Activated T-helper 2 cell treated with anti-CD3 and anti-CD28 coated beads, Interferon-gamma antibody, Interleukin-2, Interleukin-4, amounts not matched to agents 10 μg/mL and 5 μg/mL and 100 μg/mL, durations not matched to agents 14 hours and 24 hours and 36 hours (primary cell): ENCODE measurements around the gene ZNF440. TPM values are rescaled to one million over a fixed set of nuclear protein-coding genes. Genes with fewer than 3 reads are reported as not detected.
"Not testable (repeated sequence)": the region's sequence is repeated elsewhere in the genome, so short reads cannot be mapped to it uniquely, and the experiment has no call there.

Source experiments
- DNase-seq: peaks from one replicate; pipeline ENCODE4 v3.0.0; 2021; ENCODE audit warnings: low spot score
- H3K27ac Mint-ChIP-seq: one replicate; pipeline ENCODE4 v1.8.0; 2021; ENCODE audit warnings: mixed read lengths
- H3K27me3 Mint-ChIP-seq: one replicate; pipeline ENCODE4 v1.8.0; 2021; ENCODE audit warnings: low read depth, mixed read lengths
- H3K36me3 Mint-ChIP-seq: one replicate; pipeline ENCODE4 v1.8.0; 2021; ENCODE audit warnings: low read depth, mixed read lengths
- H3K4me1 Mint-ChIP-seq: one replicate; pipeline ENCODE4 v1.8.0; 2021; ENCODE audit warnings: low read depth, mixed read lengths
- H3K4me3 Mint-ChIP-seq: one replicate; pipeline ENCODE4 v1.8.0; 2021; ENCODE audit warnings: low read depth, mild to moderate bottlenecking, moderate library complexity, mixed read lengths
- H3K9me3 Mint-ChIP-seq: one replicate; pipeline ENCODE4 v1.8.0; 2021; ENCODE audit warnings: mixed read lengths
- intact Hi-C: fragments of 100-400 bp; cut with micrococcal nuclease; formaldehyde crosslinking; loops from one replicate; pipeline ENCODE4 v1.15.1; 2023
- total RNA-seq: library from RNA; stranded (reverse); gene quantifications from 2 replicates; pipeline ENCODE4 v1.2.3, GENCODE V29; 2022

Gene ZNF440
- total RNA-seq, 1 donor from 2014 or later = 11.0 TPM

DNA sequence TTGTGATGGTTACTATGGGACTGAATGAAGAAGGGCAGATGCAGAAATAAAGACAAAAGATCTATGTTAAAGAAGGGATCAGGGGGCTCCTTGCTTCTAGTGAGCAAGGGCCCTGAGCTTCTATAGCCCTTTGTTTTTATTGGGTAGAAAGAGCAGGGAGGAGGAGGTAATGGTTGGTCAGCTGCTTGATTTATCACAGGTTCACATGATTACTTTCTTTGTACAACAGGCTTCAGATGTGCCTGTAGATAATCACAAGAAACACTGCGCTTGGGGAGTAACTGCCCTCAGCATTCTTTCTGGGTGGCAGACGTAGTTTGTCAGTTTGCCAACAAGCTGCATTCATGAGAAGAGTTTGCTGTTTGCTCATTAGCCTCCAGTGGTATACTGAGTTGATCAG is 29.6 kb downstream of the ZNF440 start:
- no peaks in the 10 kb centered on the region for H3K27me3 Mint-ChIP-seq
- no peak overlapping the region for H3K27ac Mint-ChIP-seq
- H3K9me3 Mint-ChIP-seq = peaks cover 45% of the 10 kb centered on the region

DNA sequence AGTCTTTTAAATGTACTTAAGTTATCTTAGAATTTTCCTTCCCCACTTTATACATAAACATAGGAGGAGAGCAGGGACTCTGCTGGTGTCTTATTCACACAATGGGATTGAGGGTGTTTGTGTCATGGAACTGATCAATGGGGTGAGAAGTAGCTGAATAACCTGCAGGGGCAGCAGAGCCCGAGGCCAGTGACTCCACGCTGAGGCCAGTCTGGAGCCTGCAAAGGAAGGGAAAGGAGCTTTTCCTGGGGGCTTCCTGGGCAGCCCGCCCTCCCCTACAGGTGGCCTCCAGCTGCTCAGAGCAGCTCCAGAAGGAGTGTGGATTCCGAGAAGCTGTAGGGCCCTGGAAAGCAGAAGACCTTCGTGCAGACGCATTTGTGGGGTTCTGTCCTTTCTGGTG is 33.5 kb downstream of the ZNF440 start:
- H3K27me3 Mint-ChIP-seq, H3K4me3 Mint-ChIP-seq: not testable (repeated sequence)
- intact Hi-C loops = loop anchor here (1.0 kb wide), 1 partner anchor 49 kb away; the partner anchor contains the start of gene ZNF491

More for the DNA sequence above, 29.6 kb downstream of the ZNF440 start:
- H3K36me3 Mint-ChIP-seq = peaks cover 3% of the 10 kb centered on the region
- H3K4me3 Mint-ChIP-seq = no peak overlapping the region
- peaks cover 3% of the 10 kb centered on the region for H3K4me1 Mint-ChIP-seq
- intact Hi-C loops = no loop called here
- DNase-seq = no peak

DNA sequence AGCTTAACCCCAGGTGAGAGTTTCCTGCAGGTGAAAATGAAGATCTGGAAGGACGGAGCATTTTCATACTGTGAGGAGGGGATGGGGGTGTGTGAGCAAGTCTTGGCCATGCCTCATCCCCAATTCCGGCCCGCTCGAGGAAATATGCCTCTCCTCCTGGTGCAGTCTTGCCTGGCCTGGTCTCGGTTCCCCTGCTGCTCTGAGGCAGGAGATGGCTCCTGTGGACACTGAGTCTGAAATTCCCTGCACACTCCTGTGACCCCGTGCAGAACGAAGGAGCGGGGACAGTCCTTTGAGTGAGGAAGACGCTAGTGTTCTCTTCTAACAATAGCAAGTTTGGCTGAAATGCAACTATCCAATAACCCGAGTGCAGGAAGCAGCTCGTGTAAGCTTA is 34.1 kb downstream of the ZNF440 start:
- H3K36me3 Mint-ChIP-seq = peaks cover 36% of the 10 kb centered on the region
- intact Hi-C loops = loop anchor here (1.0 kb wide), 1 partner anchor 50 kb away; the partner anchor contains the start of gene ZNF491
- no peak for DNase-seq
- H3K4me3 Mint-ChIP-seq = peak overlapping the region; percentile 70
- H3K27ac Mint-ChIP-seq = peak overlapping the region; percentile 59
- H3K27me3 Mint-ChIP-seq = no peaks in the 10 kb centered on the region
- H3K4me1 Mint-ChIP-seq = peaks cover 7% of the 10 kb centered on the region
- H3K9me3 Mint-ChIP-seq = peaks cover 46% of the 10 kb centered on the region

More for the DNA sequence above, 33.5 kb downstream of the ZNF440 start:
- H3K4me1 Mint-ChIP-seq, DNase-seq, H3K27ac Mint-ChIP-seq: not testable (repeated sequence)
- Mint-ChIP-seq H3K36me3 (peaks cover 33% of the 10 kb centered on the region), H3K9me3 (peaks cover 47% of the 10 kb centered on the region)

DNA sequence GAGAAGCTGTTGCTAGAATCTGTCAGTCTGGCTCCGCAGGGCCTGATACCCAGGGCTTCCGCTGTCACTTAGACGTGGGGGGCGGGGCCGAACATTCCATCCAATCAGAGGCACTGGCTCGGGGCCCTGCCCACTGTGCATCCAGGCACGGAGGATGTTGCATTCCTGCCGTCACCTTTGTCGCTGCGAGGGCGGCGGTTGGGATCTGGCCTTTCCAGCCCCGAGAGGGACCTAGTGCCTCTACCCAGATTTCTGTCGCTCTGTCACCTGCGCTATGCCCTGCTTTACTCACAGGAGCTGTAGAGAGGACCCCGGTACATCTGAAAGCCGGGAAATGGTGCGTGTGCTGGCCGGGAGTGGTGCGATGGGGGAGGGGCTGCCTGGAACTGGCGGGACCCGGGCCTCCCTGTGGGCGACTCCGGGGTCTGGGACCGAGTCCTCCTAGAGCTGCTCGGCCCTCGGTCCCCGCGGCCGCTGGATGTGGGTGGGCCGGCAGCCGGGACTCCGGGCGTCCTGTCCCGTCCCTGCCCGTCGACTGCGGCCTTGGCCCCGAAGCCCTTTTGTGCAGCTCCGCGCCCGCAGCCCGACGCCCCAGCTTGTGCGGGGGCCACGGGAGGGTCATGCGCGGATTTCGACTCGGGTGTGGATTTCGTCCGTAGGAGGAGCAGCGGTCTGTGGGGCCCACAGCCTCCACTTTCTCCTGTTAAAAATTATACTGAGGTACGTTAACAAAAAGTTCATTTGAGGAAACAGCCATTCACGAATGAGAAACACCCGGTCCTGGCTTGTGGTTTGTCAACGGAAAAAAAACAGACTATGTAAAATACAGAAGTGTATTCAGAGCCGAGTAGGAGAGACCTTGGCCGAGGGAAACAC is 34.8 kb downstream of the ZNF440 start, which contains the start of gene ZNF439:
Gene ZNF439 (plus strand): TSS at position 133 of the 876 bp plus-strand sequence. CDS start 142 bp downstream, at position 275.
- H3K4me1 Mint-ChIP-seq = peaks cover 7% of the 10 kb centered on the region

DNA sequence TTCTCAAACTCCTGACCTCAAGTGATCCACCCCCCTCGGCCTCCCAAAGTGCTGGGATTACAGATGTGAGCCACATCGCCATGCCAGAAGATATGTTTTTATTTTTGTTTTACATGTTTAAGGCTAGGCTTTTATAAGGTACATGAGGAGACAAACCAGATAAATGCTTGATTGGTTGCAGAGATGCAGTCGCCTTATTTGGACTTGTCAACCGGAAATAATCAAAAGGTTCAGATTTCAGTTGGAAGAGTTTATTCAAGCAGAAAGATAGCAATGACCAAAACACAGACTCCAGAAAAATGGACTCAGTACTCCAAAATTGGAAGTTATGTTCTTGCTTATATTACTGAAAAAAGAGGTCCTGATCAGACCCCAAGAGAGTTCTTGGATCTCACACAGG is 36.2 kb downstream of the ZNF440 start:
- H3K4me3 Mint-ChIP-seq, H3K27me3 Mint-ChIP-seq, H3K4me1 Mint-ChIP-seq, intact Hi-C loops, DNase-seq, H3K27ac Mint-ChIP-seq: not testable (repeated sequence)
- Mint-ChIP-seq H3K9me3 (peaks cover 51% of the 10 kb centered on the region), H3K36me3 (peaks cover 45% of the 10 kb centered on the region)

More for the DNA sequence above, 34.8 kb downstream of the ZNF440 start, which contains the start of gene ZNF439:
- DNase-seq = peak; percentile 83
- Mint-ChIP-seq H3K4me3 (peak within 1 kb of the TSS; percentile 70), H3K36me3 (peaks cover 36% of the 10 kb centered on the region), H3K27ac (peak within 1 kb of the TSS; percentile 59), H3K9me3 (peaks cover 45% of the 10 kb centered on the region), H3K27me3 (no peaks in the 10 kb centered on the region)
- intact Hi-C loops = loop anchor here (1.0 kb wide), 1 partner anchor 51 kb away; the partner anchor contains the start of gene ZNF491

DNA sequence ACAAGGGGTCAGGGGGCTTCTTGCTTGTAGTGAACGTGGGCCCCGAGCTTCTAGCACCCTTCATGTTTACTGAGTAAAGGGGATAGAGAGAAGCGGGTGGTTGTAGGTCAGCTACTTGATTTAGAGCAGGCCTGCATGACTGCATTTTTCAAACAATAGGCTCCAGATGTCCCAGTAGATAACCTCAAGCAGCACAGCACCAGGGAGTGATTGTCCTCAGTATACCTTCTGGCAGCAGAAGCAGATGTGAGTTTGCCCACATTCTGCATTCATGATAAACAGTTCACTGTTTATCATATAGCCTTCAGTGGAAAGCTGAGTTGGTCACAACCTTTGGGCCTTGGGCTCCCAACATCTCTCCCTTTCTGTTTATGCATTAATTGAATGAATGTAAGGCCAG is 39.3 kb downstream of the ZNF440 start:
- intact Hi-C loops = no loop called here
- Mint-ChIP-seq H3K27me3 (no peaks in the 10 kb centered on the region), H3K27ac (no peak overlapping the region), H3K4me3 (no peak overlapping the region), H3K36me3 (peaks cover 62% of the 10 kb centered on the region), H3K4me1 (peaks cover 5% of the 10 kb centered on the region), H3K9me3 (peaks cover 68% of the 10 kb centered on the region)
- DNase-seq = no peak

DNA sequence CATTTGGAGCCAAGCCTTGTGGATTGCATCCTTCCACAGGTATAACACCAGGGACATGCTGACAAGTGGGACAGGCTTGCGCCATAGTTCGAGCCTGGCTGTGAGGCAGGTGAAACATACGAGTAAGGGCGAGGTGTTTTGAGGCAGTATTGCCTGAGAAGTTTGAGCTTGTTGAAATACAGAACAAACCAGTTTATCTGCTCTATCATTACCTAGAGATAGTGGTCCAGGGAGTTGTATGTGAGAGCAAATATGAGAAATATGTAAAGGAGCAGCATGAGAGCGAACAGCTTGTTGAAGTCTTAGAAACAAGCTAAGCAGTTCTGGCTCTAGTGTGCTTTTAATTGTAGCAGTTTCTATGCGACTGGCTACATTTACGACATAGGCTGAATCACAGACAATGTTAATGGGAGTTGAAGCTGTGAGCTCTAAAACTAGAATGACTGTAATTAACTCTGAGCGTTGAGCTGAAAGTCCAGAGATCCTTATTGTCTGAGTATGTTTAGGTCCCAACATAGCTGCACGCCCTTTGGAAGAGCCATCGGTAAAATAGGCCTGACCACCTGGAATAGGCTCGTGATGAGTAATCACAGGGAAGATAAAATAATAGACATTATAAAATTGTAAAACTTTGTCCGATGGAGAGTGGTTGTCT is 42.6 kb downstream of the ZNF440 start:
- Mint-ChIP-seq H3K4me1 (no peaks in the 10 kb centered on the region), H3K36me3 (peaks cover 49% of the 10 kb centered on the region), H3K9me3 (peaks cover 79% of the 10 kb centered on the region), H3K4me3 (no peak overlapping the region), H3K27me3 (no peaks in the 10 kb centered on the region), H3K27ac (no peak overlapping the region)
- no peak for DNase-seq
- intact Hi-C loops = no loop called here

DNA sequence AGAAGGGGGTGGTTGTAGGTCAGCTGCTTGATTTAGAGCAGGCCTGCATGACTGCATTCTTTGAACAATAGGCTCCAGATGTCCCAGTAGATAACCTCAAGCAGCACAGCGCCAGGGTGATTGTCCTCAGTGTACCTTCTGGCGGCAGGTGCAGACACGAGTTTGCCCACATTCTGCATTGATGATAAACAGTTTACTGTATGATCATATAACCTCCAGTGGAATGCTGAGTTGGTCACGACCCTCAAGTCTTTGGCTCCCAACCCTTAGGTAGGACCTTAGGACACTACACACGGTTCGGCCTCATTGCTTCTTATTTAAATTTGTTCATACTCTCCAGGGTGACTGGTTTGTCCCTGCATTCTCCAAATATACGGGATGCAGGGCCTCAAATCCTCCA is 46.6 kb downstream of the ZNF440 start:
- H3K27me3 Mint-ChIP-seq = no peaks in the 10 kb centered on the region
- no peak overlapping the region for H3K27ac Mint-ChIP-seq
- H3K4me1 Mint-ChIP-seq = no peaks in the 10 kb centered on the region
- no peak overlapping the region for H3K4me3 Mint-ChIP-seq
- DNase-seq = no peak
- intact Hi-C loops = no loop called here
- peaks cover 59% of the 10 kb centered on the region for H3K36me3 Mint-ChIP-seq
- peaks cover 88% of the 10 kb centered on the region for H3K9me3 Mint-ChIP-seq

DNA sequence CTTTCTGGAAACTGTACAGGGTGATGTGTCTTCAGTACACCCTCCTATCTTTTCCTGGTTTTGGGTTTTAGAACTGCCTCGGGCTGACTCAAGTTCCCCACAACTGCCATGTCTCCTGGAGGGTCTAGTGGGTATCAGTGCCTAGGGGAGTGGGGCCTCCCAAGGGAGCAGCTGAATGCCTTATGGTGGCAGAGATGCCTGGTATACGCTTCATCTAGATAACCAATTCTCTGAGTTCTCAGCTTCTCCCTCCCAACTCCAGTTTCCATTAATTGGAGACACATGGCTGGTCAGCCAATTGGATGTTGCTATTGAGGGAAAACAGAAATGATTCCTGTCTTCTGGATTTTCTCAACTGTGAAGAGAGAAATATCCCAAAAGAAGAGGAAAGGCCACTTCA is 47.2 kb downstream of the ZNF440 start:
- peaks cover 88% of the 10 kb centered on the region for H3K9me3 Mint-ChIP-seq
- no peaks in the 10 kb centered on the region for H3K27me3 Mint-ChIP-seq
- intact Hi-C loops = no loop called here
- peaks cover 59% of the 10 kb centered on the region for H3K36me3 Mint-ChIP-seq
- H3K4me3 Mint-ChIP-seq = no peak overlapping the region
- H3K4me1 Mint-ChIP-seq = no peaks in the 10 kb centered on the region
- DNase-seq = no peak
- H3K27ac Mint-ChIP-seq = no peak overlapping the region

DNA sequence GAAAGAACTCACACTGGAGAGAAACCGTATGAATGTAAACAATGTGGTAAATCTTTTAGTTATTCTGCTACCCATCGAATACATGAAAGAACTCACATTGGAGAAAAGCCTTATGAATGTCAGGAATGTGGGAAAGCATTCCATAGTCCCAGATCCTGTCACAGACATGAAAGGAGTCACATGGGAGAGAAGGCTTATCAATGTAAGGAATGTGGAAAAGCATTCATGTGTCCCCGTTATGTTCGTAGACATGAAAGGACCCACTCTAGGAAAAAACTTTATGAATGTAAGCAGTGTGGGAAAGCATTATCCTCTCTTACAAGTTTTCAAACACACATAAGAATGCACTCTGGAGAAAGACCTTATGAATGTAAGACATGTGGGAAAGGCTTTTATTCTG is 53.7 kb downstream of the ZNF440 start:
- Mint-ChIP-seq H3K36me3 (peaks cover 60% of the 10 kb centered on the region), H3K9me3 (peaks cover 80% of the 10 kb centered on the region)
- H3K4me3 Mint-ChIP-seq, DNase-seq, H3K4me1 Mint-ChIP-seq, intact Hi-C loops, H3K27me3 Mint-ChIP-seq, H3K27ac Mint-ChIP-seq: not testable (repeated sequence)

DNA sequence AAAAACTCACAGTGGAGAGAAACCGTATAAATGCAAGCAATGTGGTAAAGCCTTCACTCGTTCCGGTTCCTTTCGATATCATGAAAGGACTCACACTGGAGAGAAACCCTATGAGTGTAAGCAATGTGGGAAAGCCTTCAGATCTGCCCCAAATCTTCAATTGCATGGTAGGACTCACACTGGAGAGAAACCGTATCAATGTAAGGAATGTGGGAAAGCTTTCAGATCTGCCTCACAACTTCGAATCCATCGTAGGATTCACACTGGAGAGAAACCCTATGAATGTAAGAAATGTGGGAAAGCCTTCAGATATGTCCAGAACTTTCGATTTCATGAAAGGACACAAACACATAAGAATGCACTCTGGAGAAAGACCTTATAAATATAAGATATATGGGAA is 54.1 kb downstream of the ZNF440 start:
- no peak overlapping the region for H3K27ac Mint-ChIP-seq
- H3K4me3 Mint-ChIP-seq = no peak overlapping the region
- DNase-seq = no peak
- no peaks in the 10 kb centered on the region for H3K4me1 Mint-ChIP-seq
- H3K9me3 Mint-ChIP-seq = peaks cover 81% of the 10 kb centered on the region
- intact Hi-C loops = no loop called here
- H3K27me3 Mint-ChIP-seq = no peaks in the 10 kb centered on the region
- peaks cover 58% of the 10 kb centered on the region for H3K36me3 Mint-ChIP-seq

DNA sequence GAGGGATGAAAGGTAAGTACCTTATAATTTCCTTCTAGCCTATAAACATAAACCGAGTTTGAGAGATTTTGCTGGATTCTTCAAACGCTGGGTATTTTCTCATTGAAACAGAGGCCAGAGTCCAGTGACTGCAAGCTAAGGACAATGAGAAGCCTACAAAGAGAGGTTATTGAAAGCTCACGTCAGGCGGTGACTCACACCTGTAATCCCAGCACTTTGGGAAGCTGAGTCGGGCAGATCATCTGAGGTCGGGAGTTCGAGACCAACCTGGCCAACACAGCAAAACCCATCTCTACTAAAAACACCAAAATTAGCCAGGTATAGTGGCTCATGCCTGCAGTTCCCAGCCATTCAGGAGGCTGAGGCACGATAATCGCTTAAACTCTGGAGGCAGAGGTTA is 58.6 kb downstream of the ZNF440 start:
- Mint-ChIP-seq H3K27ac (no peak overlapping the region), H3K9me3 (peaks cover 55% of the 10 kb centered on the region), H3K4me1 (no peaks in the 10 kb centered on the region), H3K36me3 (peaks cover 19% of the 10 kb centered on the region), H3K27me3 (no peaks in the 10 kb centered on the region), H3K4me3 (no peak overlapping the region)
- no peak for DNase-seq
- intact Hi-C loops = no loop called here

DNA sequence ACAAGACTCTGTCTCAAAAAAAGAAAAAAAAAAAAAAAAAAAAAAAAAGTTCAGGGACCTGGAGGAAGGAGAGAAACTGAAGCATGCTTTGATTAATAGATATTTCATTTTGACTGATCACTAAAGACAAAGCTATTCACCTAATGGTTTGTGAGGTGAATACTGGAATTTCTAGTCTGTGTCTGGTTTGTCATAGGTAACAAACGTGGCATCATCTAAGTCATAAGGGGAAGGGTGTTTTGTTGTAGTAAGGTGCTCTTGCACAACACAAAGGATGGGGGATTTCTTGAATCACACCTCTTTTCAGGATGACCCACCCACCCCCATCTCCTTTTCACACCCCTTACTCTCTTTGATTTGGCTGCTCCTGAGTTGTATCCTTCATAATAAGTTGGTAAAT is 59.7 kb downstream of the ZNF440 start:
- DNase-seq = no peak
- intact Hi-C loops = no loop called here

More for the DNA sequence above, 59.7 kb downstream of the ZNF440 start:
- Mint-ChIP-seq H3K9me3 (peaks cover 43% of the 10 kb centered on the region), H3K4me3 (no peak overlapping the region), H3K36me3 (peaks cover 7% of the 10 kb centered on the region), H3K27me3 (no peaks in the 10 kb centered on the region), H3K27ac (no peak overlapping the region), H3K4me1 (no peaks in the 10 kb centered on the region)
